HepG2 (cell line): Measurements from ENCODE around the gene BCL2L11.

Experiments used
- CHD4 ChIP-seq: fragments of 200-600 bp; sonication (generic); IDR thresholded peaks from 2 replicates; pipeline ENCODE4 v1.7.0; 2017; ENCODE audit warnings: mild to moderate bottlenecking, low read length, borderline replicate concordance
- E2F5 ChIP-seq: sonication (generic); formaldehyde crosslinking; conservative IDR thresholded peaks from 2 replicates; pipeline ENCODE4 v1.4.0; 2020; ENCODE audit warnings: missing genetic modification reagents
- FOXM1 ChIP-seq: sonication (generic); formaldehyde crosslinking; IDR thresholded peaks from 2 replicates; pipeline ENCODE4 v1.5.0; 2020; ENCODE audit warnings: missing genetic modification reagents
- GPN1 ChIP-seq: sonication (generic); formaldehyde crosslinking; IDR thresholded peaks from 2 replicates; pipeline ENCODE4 v1.5.1; 2020; ENCODE audit warnings: missing genetic modification reagents, borderline replicate concordance
- HCFC1 ChIP-seq: fragments of 150-350 bp; IDR thresholded peaks from 2 replicates; pipeline ENCODE4 v1.6.1; 2014; ENCODE audit warnings: low read depth, low read length
- HNRNPK ChIP-seq: fragments of 200-400 bp; formaldehyde crosslinking; IDR thresholded peaks from 2 replicates; pipeline ENCODE4 v1.6.1; 2018; ENCODE audit warnings: low read length, low read depth, moderate library complexity, mild to moderate bottlenecking; ENCODE audit not compliant: poor library complexity, severe bottlenecking
- MAX ChIP-seq: IDR thresholded peaks from 2 replicates; pipeline ENCODE4 v1.6.1; 2012; ENCODE audit warnings: inconsistent platforms
- NFIC ChIP-seq: IDR thresholded peaks from 2 replicates; pipeline ENCODE4 v1.6.1; 2012; ENCODE audit warnings: mild to moderate bottlenecking, low read length, inconsistent platforms
- NPAS2 ChIP-seq: sonication (generic); formaldehyde crosslinking; IDR thresholded peaks from 2 replicates; pipeline ENCODE4 v1.8.0; 2022; ENCODE audit warnings: mild to moderate bottlenecking, missing genetic modification reagents, borderline replicate concordance
- POLR2A ChIP-seq, 2 experiments: IDR thresholded peaks; 2 replicates each; pipeline ENCODE4 v1.6.1; 2011; ENCODE audit warnings: low read depth in 2 of 2, low read length in 2 of 2, mild to moderate bottlenecking in 1 of 2, moderate library complexity in 1 of 2; ENCODE audit not compliant: insufficient read depth in 1 of 2
- ZNF232 ChIP-seq: sonication (generic); formaldehyde crosslinking; IDR thresholded peaks from 2 replicates; pipeline ENCODE4 v1.4.0; 2020; ENCODE audit warnings: missing genetic modification reagents, borderline replicate concordance
- ZNF335 ChIP-seq: sonication (generic); formaldehyde crosslinking; IDR thresholded peaks from 2 replicates; pipeline ENCODE4 v1.4.0; 2020; ENCODE audit warnings: missing genetic modification reagents
- ZNF710 ChIP-seq: sonication (generic); formaldehyde crosslinking; IDR thresholded peaks from 2 replicates; pipeline ENCODE4 v1.5.0; 2020; ENCODE audit warnings: mild to moderate bottlenecking, missing genetic modification reagents, borderline replicate concordance

- no peak for TF ChIP-seq POLR2A (IDR thresholded peaks at IDR 0.05; ENCODE audit: insufficient read depth in 1 of 2, low read depth in 2 of 2, low read length in 2 of 2)
- TF ChIP-seq CHD4: no peak
- no peak for TF ChIP-seq NPAS2 (CRISPR knock-in tag)
- no peak for TF ChIP-seq HCFC1
- no peak for TF ChIP-seq GPN1 (CRISPR knock-in tag)
- TF ChIP-seq HNRNPK: no peak
- no peak for TF ChIP-seq ZNF232 (CRISPR knock-in tag)
- no peak for TF ChIP-seq NFIC
- no peak for TF ChIP-seq FOXM1 (CRISPR knock-in tag)
- TF ChIP-seq MAX: no peak
- TF ChIP-seq ZNF710: no peak
- no peak for TF ChIP-seq ZNF335 (CRISPR knock-in tag)
- no peak for TF ChIP-seq E2F5 (CRISPR knock-in tag)
Measured at GRCh38 chr2:111127351-111127750, 6.6 kb downstream of the BCL2L11 start.
